Activated CD4-positive, alpha-beta T cell treated with anti-CD3 and anti-CD28 coated beads, Interleukin-2, Interleukin-6, amounts not matched to agents 100 ng/mL and 50 ng/mL, durations not matched to agents 16 hours and 8 hours (primary cell): ENCODE data around the gene ZNF236.
"Not testable (repeated sequence)": the region's sequence is repeated elsewhere in the genome, so short reads cannot be mapped to it uniquely, and the experiment has no call there.

Experiments
- DNase-seq: peaks from one replicate; pipeline ENCODE4 v3.0.0-alpha.2; 2020

Gene ZNF236

DNA sequence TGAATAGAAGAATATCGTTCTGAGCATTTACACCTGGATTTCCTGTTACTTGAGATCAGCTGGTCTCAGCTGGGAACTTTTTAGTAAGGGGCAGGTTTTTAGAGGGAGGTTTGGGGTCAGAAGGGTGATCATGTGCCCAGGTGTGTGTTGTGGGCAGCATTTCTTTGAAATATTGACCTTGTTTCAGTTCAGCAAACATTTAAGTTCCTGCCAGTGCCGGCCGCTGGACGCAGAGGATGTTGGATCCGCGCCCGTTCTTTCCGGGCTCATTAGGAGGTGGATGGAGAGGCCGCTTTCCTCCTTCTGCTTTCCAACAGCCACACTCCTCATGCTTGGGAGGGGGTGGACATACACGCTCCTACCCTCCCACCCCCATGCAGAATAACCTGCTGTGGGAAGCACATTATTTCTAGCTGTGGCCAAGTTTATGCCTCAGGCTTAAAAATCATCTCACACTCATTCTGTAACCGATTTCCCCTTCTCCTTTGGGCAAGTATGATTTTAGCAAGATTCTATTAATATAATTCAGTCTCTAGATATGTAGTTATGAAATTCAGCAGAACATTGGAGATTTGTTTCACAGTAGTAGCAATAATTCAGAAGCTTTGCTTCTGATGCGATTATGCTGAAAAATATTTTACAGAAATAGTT is 131.4 kb downstream of the ZNF236 start:
- DNase-seq = no peak

- no peak for DNase-seq
These were observed 133.3 kb downstream of the ZNF236 start for GRCh38 chr18:76955524-76956170.

DNA sequence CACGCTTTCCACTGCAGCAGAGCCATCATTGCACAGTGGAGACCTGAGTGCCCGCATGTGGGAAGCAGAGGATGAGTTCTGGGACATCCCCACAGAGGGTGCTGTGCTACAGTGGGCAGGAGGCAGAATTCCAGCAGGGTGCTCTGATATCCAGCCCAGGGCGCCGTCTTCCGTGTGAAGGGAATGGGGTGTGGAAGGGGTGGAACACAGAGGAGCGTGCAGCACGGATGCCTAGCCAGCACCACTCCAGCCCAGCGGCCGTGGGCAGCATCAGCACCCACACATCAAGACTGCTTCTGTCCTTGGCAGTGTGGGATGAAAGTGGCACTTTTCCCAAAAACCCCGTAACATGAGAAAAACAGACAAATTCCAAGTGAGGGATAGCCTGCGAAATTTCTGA is 134.3 kb downstream of the ZNF236 start:
- DNase-seq = no peak

DNA sequence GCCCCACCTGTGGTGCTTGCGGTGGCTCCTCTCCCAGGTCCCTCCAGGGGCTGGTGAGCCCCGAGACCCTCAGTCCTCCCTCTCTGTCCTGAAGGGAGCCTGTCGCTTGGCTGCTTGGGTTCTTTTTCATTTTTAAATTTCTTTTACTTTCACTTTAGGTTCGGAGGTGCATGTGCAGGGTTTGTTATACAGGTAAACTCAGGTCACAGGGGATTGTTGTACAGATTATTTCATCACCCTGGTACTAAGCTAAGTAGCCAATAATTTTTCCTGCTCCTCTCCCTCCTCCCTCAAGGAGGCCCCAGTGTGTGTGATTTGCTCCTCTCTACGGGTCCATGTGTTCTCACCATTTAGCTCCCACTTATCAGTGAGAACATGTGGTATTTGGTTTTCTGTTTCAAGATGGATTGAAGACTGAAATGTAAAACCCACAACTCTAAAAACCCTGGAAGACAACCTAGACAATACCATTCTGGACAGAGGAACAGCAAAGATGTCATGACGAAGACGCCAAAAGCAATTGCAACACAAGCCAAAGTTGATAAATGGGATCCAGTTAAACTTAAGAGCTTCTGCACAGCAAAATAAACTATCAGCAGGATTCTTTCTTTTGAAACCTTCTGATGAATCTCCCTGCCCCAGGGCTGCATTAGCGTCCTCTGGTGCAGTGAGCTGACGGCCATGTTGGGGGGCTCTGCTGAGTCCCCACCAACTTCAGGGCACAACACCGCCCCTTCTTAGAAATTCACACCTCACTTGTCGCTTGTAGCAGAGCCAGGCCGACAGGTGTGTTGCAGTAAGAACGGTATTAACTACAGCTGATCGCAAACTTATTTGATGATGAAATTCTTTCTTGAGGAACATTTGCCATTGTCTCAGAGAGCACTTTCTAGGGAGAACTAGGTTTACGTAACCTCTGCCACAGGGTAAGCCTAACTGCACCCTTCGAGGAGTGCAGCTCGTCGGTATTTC is 135.3 kb downstream of the ZNF236 start:
- DNase-seq = no peak

- no peak for DNase-seq
These were observed 136.5 kb downstream of the ZNF236 start for GRCh38 chr18:76958692-76959341.

GRCh38 chr18:76959605-76960004 is 137.2 kb downstream of the ZNF236 start:
- DNase-seq = no peak

- DNase-seq = no peak
These were observed 138.2 kb downstream of the ZNF236 start for GRCh38 chr18:76960528-76961035.

DNA sequence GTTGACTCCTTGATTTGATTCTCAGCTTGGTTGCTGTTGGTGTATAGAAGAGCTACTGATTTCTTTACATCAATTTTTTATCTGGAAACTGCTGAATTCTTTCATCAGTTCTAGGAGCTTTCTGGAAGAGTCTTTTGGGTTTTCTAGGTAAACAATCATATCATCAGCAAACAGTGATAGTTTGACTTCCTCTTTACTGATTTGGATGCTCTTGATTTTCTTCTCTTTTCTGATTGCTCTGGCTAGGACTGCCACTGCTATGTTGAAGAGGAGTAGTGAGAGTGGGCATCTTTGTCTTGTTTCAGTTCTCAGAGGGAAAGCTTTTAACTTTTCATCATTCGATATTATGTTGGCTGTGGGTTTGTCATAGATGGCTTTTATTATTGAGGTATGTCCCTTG is 140.5 kb downstream of the ZNF236 start:
- no peak for DNase-seq

- DNase-seq = no peak
These were observed 141.6 kb downstream of the ZNF236 start for GRCh38 chr18:76963936-76964335.

- not testable (repeated sequence) for DNase-seq
These were observed 143.3 kb downstream of the ZNF236 start for GRCh38 chr18:76965555-76966151.

DNA sequence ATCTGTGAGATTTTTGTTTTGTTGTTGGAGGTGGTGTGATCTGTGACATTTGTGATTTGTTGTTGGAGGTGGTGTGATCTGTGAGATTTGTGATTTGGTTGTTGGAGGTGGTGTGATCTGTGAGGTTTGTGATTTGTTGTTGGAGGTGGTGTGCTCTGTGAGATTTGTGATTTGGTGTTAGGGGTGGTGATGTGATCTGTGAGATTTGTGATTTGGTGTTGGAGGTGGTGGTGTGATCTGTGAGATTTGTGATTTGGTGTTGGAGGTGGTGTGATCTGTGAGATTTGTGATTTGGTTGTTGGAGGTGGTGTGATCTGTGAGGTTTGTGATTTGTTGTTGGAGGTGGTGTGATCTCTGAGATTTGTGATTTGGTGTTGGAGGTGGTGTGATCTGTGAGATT is 144.9 kb downstream of the ZNF236 start:
- not testable (repeated sequence) for DNase-seq

DNA sequence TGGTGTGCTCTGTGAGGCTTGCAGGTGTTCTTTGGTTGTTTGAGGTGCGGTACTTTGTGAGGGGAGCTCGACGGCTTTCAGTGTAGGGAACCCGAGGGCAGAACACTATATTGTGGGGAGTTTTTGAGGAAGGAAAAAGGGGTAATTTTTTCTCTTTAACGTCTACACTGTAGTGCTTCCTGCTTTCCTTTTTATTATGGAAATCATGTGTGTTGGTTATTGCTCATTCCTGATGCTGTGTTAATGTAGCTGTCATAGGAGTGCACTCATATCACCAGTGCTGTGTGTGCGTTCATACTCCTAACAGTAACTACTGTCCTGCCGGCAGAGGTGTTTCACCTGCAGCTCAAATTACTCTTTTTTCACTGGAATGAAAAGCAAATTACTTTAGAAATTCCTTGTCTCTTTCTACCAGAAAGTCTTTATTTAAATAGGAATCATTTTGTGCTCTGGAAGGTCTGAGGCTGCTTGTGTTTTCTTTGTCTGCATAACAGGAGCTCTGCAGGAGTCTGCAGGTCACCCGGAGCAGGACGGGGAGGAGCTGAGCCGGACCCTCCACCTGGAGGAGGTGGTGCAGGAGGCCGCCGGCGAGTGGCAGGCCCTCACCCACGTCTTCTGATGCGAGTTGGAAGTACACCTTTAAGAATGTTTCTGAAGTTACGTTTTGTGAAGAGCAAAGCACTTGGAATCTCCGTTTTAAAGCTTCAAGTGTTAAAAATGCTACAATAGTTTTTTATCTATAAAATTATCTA is 145.5 kb downstream of the ZNF236 start:
- DNase-seq = no peak

DNA sequence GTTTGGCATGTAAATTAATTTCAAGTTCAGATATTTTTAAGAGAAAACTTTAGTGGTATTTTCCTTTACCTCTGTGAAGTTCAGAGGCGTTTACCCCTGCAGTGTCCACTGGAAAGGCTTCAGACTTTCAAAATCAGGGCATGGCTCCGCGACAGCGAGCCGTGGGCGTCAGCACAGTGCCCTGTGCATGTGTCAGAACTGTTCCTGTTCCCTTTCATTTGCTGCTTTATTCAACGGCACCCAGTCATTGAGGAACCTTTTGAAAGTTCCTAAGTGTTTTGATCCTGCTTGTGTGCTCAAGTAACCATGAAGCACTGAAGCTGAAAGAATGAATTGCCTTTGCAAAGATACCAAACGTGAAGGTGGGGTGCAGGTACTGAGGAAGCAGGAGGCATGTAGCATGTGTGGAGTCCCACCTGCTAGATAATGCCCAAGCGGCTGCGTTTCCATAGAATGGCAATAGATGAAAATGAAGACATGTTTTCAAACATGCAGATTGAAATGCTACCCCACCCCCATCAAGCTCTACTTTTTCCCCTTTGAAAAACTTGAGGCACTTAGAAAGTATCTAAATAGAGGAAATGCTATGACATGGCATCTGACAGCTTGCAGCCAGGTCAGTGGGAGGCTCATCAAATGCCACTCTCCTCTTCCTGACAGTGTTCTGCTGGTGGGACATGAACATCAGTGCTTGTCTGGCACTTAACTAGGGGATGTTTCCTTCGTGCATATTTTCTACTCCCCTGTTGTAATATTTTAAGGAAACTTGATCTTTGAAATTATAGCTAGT is 148.6 kb downstream of the ZNF236 start:
- no peak for DNase-seq

DNA sequence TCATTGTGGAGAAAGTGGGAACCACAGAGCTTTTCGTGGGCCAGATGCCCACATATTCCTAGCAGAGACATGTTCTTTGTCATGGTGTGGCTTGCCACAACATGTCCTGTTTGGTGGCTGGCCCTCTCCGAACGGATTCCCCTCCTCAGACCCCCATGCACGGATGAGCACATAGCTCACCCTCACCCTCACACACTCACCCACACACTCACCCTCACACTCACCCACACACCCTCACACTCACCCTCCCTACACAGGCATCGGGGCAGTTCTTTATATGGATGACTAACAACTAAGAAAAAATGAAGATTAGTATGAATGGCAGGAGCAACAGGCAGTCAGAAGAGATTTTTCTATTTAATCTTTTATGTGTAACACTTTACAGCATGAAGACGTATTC is 149.9 kb downstream of the ZNF236 start:
- no peak for DNase-seq

DNA sequence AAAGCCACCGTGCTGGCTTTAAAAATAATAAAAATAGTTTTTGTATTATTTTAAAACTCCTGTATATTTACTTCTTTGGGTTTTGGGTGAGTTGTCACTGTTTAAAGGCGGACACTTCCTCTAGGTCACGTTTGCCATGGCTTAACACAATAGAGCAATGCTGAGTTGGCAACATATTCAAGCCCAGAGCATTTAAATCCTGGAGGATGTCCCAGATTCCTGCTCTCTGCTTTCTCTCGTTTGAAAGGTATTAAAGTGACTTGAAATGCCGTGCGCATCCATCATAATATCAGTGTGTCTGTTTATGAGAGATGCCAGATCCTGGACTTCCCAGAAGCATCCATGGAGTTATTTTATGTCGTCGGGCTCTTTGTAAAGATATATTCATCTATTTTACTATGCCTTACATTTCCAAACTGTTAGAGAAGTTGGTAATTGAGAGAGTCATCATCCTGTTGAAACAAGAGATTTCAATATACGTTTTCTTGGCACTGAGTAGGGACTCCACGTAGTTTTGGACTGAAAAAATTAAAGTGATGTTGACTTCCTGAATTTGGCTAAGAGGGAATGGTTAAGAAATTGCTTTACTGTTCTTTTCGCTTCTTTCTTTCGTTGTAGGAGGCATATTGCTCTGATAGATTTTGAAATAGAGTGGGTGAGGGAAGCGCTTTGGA is 150.6 kb downstream of the ZNF236 start:
- DNase-seq = no peak

DNA sequence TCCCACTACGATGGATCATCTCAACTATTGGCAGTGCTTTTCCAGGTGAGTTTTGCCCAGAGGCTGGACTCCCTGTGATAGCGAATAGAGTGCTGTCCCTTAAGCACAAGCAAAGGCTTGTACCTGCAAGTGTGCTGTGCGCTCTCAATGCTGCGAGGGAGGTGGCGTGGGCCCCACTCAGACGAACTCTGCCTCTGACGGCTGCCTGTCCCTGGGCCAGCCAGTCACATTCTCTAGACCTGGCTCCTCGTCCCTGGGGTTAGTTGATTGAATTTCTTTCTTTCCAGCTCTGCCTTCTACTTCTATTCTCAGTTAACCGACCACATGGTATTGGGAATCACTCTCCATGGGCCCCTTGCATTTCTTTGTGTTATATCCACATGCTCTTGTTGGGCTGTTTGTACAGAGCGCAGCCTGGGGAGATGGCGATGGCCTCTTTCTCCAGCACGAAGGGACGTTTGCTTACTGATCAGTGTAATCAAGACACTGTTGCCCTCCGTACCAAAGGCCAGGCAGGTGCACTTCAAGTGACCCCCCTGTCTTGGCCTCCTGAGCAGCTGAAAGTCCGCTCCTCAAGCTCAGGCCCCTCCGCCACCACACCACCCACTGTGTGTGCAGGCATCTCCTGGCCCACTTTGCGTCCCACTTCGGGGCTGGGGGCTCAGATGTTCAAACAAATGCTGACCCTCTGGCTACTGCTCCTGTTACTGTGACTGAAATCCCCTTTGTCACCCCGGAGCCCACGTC is 151.3 kb downstream of the ZNF236 start:
- no peak for DNase-seq

DNA sequence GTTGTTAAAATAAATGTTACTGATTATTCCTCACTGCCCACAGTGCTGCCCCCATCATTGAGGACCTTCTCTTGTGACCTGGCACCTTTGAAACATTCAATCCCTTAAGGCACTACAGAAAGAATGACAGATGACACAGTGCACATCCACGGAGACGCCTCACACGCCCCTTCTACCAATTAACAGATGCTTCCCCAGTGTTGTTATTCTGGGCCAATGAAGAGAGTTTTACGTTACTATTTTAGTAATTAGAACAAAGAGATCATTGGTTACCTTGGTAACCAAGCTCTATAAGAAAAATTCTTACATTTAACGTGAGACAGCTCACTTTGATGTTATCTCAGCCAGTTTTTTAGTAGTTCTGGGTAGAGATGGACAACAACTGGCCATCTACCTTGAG is 152.0 kb downstream of the ZNF236 start:
- DNase-seq = no peak

DNA sequence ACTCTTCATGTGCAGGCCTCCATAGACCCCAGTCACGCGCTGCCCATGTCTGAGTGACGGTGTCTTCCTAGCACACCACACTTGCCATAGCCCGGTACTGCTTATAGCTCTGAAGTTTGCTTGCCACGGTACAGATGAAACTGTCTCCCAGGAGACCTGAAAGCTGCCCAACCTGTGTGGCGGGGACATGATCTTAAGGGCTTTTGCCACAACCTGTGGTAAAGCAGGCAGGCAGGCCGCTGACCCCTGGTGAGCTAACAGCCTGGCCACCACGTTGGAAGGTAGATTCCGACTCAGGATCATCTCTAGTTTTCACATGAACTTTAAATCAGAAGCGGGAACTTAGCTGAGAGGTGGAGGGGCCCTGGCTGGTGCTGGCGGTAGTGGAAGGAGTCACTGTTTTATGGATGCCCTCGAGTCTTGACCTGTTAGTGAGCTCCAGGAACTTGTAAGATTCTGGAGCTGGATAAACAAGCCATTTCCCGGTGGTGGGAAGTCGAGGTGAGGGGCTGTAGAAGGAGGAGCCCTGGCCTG is 153.3 kb downstream of the ZNF236 start:
- no peak for DNase-seq

- no peak for DNase-seq
These were observed 154.8 kb downstream of the ZNF236 start for GRCh38 chr18:76977108-76977621.
